Body of pancreas (tissue), 4 donors: ENCODE measurements around the gene MACF1. TPM values are rescaled to one million over a fixed set of nuclear protein-coding genes. Genes with fewer than 3 reads are reported as not detected.
A peak's percentile ranks its signal among the peaks of the same experiment; 100 is the strongest.

ENCODE experiments used
- ATAC-seq: fragments of 150-250 bp; one replicate; pipeline ENCODE4 v1.9.1; 2016
- DNase-seq, 4 donors: peaks; one replicate each; pipeline ENCODE4 v3.0.0-alpha.2; 2019
- H3K27ac ChIP-seq, 4 donors: fragments of 200-600 bp; sonication (generic); 1 replicate in 3 of 4; 2 replicates in 1 of 4; pipeline versions ENCODE4 v1.5.1 to v1.6.1; 2016 to 2019; ENCODE audit warnings: mild to moderate bottlenecking in 1 of 4, mixed read lengths in 1 of 4, moderate library complexity in 1 of 4
- H3K27me3 ChIP-seq, 2 donors: fragments of 200-600 bp; sonication (generic); one replicate each; pipeline ENCODE4 v1.6.0; 2016; ENCODE audit warnings: mild to moderate bottlenecking in 1 of 2
- H3K36me3 ChIP-seq, 2 donors: fragments of 200-600 bp; sonication (generic); replicated peaks in 1 of 2; 2 replicates each; pipeline ENCODE4 v1.5.1; 2016; ENCODE audit warnings: low read depth in 2 of 2; ENCODE audit not compliant: insufficient read depth in 1 of 2
- H3K4me1 ChIP-seq: fragments of 200-600 bp; sonication (generic); one replicate; pipeline ENCODE4 v1.6.0; 2016
- H3K4me3 ChIP-seq, 2 donors: fragments of 200-600 bp; sonication (generic); 1 replicate in 1 of 2; 2 replicates in 1 of 2; pipeline ENCODE4 v1.5.1; 2016 to 2019
- H3K9me3 ChIP-seq, 3 donors: fragments of 200-600 bp; sonication (generic); 1 replicate in 2 of 3; 2 replicates in 1 of 3; pipeline ENCODE4 v1.5.1; 2016
- CTCF ChIP-seq, 7 experiments: fragments of 450-650 bp in 4 of 7; fragments of 200-600 bp in 3 of 7; sonication (generic) in 3 of 7; IDR thresholded peaks; one replicate each; pipeline ENCODE4 v1.5.1; 2016 to 2019; ENCODE audit warnings: antibody characterized with exemption in 7 of 7
- POLR2A ChIP-seq, 3 donors: fragments of 450-650 bp; IDR thresholded peaks; one replicate each; pipeline ENCODE4 v1.6.1; 2016; ENCODE audit warnings: antibody characterized with exemption in 3 of 3, mild to moderate bottlenecking in 2 of 3
- WGBS, 2 donors: methylation state at CpG; one replicate each; pipeline ENCODE4 v1.1.5; 2017; 5-methylcytosine and 5-hydroxymethylcytosine counted together
- intact Hi-C: fragments of 100-400 bp; cut with DNase I; formaldehyde crosslinking; loops from one replicate; pipeline ENCODE4 v1.15.1; 2023
- total RNA-seq, 2 donors: library from RNA; depleted of rRNA; stranded (reverse); fragments of >200 nt; gene quantifications; one replicate each; pipeline ENCODE4 v1.1.0, GENCODE V29; 2016

Gene MACF1
- total RNA-seq, 2 donors from 2014 or later, result 144 to 190 TPM

GRCh38 chr1:39422614-39423013 lies 218.1 kb downstream of the MACF1 start:
- intact Hi-C loops, result no loop called here
- no peak overlapping the region for H3K27ac ChIP-seq
- ATAC-seq (no peak), DNase-seq (no peak)
- H3K36me3 ChIP-seq, result peaks cover 3 to 14% of the 10 kb centered on the region in 2 donors
- no peaks in the 10 kb centered on the region for H3K9me3 ChIP-seq
- H3K4me1 ChIP-seq, result no peaks in the 10 kb centered on the region
- H3K4me3 ChIP-seq, result no peak overlapping the region
- no peaks in the 10 kb centered on the region for H3K27me3 ChIP-seq
- no peak for TF ChIP-seq CTCF (IDR thresholded peaks at IDR 0.05)
- TF ChIP-seq POLR2A (IDR thresholded peaks at IDR 0.05), result no peak
- 87 to 88% methylated on average over 4 of the region's 4 CpGs for WGBS, 2 donors

- H3K27ac ChIP-seq, result no peak overlapping the region
- DNase-seq, result no peak
- H3K36me3 ChIP-seq, result peaks cover 11 to 20% of the 10 kb centered on the region in 2 donors
- WGBS, 2 donors, result 89 to 93% methylated on average over 3 of the region's 3 CpGs
- no peak overlapping the region for H3K4me3 ChIP-seq
- ATAC-seq, result no peak
- intact Hi-C loops, result no loop called here
- TF ChIP-seq POLR2A (IDR thresholded peaks at IDR 0.05), result no peak
- TF ChIP-seq CTCF (IDR thresholded peaks at IDR 0.05), result no peak
- H3K27me3 ChIP-seq, result no peaks in the 10 kb centered on the region
- no peaks in the 10 kb centered on the region for H3K4me1 ChIP-seq
- H3K9me3 ChIP-seq, result no peaks in the 10 kb centered on the region
Measured at GRCh38 chr1:39425151-39425550, 220.7 kb downstream of the MACF1 start.

GRCh38 chr1:39425634-39426033 lies 221.1 kb downstream of the MACF1 start:
- intact Hi-C loops, result no loop called here
- ATAC-seq (no peak), DNase-seq (no peak)

GRCh38 chr1:39426346-39426745 lies 221.9 kb downstream of the MACF1 start:
- peak overlapping the region in 1 of 4 donors; percentile 11 for H3K27ac ChIP-seq
- no peaks in the 10 kb centered on the region for H3K27me3 ChIP-seq
- WGBS, 2 donors, result 97 to 100% methylated on average over 1 of the region's 1 CpG
- DNase-seq, result no peak
- no peak overlapping the region for H3K4me3 ChIP-seq
- peaks cover 14 to 23% of the 10 kb centered on the region in 2 donors for H3K36me3 ChIP-seq
- ATAC-seq, result no peak
- TF ChIP-seq CTCF (IDR thresholded peaks at IDR 0.05), result no peak
- TF ChIP-seq POLR2A (IDR thresholded peaks at IDR 0.05), result no peak
- no peaks in the 10 kb centered on the region for H3K9me3 ChIP-seq
- intact Hi-C loops, result no loop called here
- H3K4me1 ChIP-seq, result no peaks in the 10 kb centered on the region

More at GRCh38 chr1:39425634-39426033, 221.1 kb downstream of the MACF1 start:
- Histone ChIP-seq H3K4me3 (no peak overlapping the region), H3K4me1 (no peaks in the 10 kb centered on the region), H3K27me3 (no peaks in the 10 kb centered on the region), H3K27ac (no peak overlapping the region), H3K9me3 (no peaks in the 10 kb centered on the region), H3K36me3 (peaks cover 14 to 22% of the 10 kb centered on the region in 2 donors)
- TF ChIP-seq POLR2A (IDR thresholded peaks at IDR 0.05) (no peak), CTCF (IDR thresholded peaks at IDR 0.05) (no peak)

- no peaks in the 10 kb centered on the region for H3K4me1 ChIP-seq
- intact Hi-C loops, result no loop called here
- H3K4me3 ChIP-seq, result no peak overlapping the region
- DNase-seq (no peak), ATAC-seq (no peak)
- no peaks in the 10 kb centered on the region for H3K27me3 ChIP-seq
- TF ChIP-seq POLR2A (IDR thresholded peaks at IDR 0.05) (no peak), CTCF (IDR thresholded peaks at IDR 0.05) (no peak)
- WGBS, 2 donors, result 3 to 16% methylated on average over 1 of the region's 1 CpG
- no peak overlapping the region for H3K27ac ChIP-seq
- H3K36me3 ChIP-seq, result peaks cover 14 to 20% of the 10 kb centered on the region in 2 donors
- H3K9me3 ChIP-seq, result no peaks in the 10 kb centered on the region
Measured at GRCh38 chr1:39427374-39427773, 222.9 kb downstream of the MACF1 start.
